HG03460 (cell line): Measurements from ENCODE around the gene MRPS7.

ENCODE experiments used
- ATAC-seq: cut with Tn5 transposase; IDR thresholded peaks from one replicate; pipeline ENCODE4 v1.9.1; 2021; ENCODE audit not compliant: unreplicated experiment

MRPS7 gene

DNA sequence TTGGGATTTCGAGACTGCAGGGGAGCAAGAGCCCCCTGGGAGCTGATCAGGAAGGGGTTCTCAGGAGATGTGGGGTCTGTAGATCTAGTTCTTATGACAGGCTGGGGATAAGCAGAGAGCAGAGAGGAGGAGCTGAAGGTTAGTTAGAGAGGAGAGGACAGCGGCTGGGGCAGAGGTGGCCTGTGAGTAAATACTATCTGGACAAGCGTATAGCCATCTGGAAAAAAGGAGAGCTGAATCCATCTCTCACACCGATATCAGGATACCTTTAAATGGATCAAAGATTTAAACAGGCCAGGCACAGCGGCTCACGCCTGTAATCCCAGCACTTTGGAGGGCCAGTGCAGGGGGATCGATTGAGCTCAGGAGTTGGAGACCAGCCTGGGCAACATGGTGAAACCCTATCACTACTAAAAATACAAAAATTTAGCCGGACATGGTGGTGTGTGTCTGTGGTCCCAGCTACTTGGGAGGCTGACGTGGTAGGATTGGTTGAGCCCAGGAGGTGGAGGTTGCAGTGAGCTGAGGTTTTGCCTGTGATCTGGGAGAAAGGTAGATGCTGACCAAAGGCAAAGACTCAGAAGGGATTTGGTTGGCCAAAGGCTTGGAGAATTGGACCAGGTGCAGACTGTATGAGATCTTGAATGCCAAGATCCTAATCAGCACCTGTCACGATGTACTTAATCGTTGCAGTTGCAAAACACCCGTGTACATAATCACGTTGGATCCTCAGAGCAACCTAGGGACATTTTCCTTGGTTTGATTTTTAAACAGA lies 46.5 kb downstream of the MRPS7 start:
- no peak for ATAC-seq

DNA sequence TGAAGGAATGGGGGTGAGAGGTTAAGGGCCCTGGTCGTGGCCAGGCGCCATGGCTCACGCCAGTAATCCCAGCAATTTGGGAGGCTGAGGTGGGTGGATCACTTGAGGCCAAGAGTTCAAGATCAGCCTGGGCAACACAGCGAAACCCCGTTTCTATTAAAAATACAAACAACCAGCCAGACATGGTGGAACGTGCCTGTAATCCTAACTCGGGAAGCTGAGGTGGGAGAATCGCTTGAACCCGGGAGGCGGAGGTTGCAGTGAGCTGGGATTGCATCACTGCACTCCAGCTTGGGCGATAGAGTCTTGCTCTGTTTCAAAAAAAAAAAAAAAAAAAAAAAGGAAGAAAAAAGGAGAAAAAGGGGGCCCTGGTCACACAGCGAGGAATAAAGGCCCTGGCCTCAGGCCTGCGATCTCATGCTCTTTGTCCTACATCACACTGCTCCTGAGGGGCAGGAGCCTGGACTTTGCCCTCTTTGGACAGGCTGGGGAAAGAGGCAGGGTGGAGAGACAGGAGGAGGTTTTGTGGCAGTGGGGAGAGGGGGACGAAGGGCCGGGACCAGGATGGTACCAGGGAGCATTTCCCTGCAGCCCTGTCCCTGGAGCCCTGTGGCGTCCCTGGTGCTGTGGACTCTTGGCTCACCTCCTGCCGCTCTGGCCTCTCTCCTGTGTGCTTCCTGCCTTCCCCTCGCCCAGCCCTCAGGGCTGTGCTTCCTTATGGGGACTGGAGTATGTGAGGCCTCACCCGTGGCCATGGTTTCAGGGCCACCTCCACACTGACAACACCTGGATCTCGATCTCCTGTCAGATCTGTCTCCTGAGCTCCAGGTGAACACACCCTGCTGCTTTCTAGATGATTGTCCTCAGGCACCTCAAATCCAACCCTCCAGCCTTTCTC lies 47.3 kb downstream of the MRPS7 start:
- ATAC-seq = no peak

DNA sequence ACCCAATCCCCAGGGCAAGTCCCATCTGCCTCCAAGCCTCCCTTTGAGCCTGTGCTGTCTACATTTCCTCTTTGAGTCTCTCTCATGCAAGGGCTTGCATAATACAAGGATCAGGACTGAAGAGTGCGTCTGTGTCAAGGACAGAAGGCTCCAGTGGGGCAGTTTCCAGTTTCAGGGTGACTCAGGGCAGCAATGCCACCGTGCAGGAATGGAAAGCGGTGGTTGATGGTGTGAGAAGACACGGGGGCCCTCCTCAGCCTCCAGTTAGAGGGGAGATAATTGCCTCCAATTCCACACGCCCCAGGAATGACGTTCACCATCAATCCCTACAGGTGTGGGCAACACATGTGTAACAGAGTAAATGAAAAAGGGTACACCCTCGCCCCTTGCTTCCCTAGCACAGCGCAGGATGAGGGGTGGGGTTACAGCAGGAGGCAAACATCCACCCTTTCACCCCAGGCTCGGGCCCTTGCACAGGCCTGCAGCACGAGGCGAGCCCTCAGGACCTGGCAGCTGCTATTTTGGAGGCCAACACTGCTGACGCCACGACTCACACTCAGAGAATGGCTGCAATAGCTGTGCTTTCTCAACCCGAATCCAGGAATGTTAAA lies 52.4 kb downstream of the MRPS7 start:
- no peak for ATAC-seq

DNA sequence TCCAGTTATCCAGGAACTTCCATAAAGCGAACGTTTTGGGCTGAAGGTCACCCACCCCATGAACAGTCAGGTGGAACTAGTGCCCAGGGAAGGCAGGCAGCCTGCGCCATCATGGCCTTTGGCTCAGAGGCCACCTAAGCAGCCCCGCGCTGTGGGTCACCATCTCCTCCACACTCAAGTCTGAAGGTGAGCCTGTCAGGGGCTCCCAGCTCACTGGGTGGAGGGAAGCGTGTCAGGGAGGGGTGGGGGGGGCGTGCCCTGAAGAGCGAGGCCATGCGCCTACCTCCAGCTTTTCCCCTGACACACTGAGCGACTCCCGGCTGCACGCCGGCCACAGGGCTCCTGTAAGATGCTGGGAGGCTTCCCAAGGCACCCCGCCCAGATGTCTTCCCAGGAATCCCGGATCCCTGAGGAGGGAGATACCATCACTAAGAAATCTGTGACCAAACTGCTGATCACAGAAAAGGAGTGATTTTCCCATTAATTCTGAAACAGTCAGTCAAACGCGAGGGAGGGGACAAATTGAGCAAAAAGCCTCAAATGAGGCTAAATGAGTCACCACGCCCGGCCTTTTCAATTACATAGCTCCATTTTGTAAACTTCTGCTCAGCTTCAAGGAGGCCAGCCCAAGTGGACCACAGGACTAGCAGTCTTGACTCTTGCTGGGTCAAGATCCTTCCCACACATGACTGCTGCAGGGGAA lies 54.0 kb downstream of the MRPS7 start:
- no peak for ATAC-seq
